Type B pancreatic cell (in vitro differentiated cells): Measurements from ENCODE around the gene EIF6. TPM values are rescaled to one million over a fixed set of nuclear protein-coding genes. Genes with fewer than 3 reads are reported as not detected.

Experiments used
- DNase-seq: peaks from one replicate; pipeline ENCODE4 v3.0.0; 2021; ENCODE audit warnings: mixed read lengths; ENCODE audit not compliant: unreplicated experiment; ENCODE audit errors: extremely low spot score
- H3K27ac Mint-ChIP-seq: 2 replicates; pipeline ENCODE4 v1.8.0; 2021; ENCODE audit warnings: mild to moderate bottlenecking, mixed read lengths
- H3K27me3 Mint-ChIP-seq: 2 replicates; pipeline ENCODE4 v1.8.0; 2021; ENCODE audit warnings: mixed read lengths
- H3K36me3 Mint-ChIP-seq: 2 replicates; pipeline ENCODE4 v1.8.0; 2021; ENCODE audit warnings: mixed read lengths
- H3K4me1 Mint-ChIP-seq: one replicate; pipeline ENCODE4 v1.8.0; 2021; ENCODE audit warnings: mixed read lengths; ENCODE audit not compliant: unreplicated experiment
- H3K4me3 Mint-ChIP-seq: 2 replicates; pipeline ENCODE4 v1.8.0; 2021; ENCODE audit warnings: mild to moderate bottlenecking, mixed read lengths
- H3K9me3 Mint-ChIP-seq: 2 replicates; pipeline ENCODE4 v1.8.0; 2021; ENCODE audit warnings: mixed read lengths
- CTCF ChIP-seq: fragments of 200-600 bp; sonication (generic); conservative IDR thresholded peaks from 2 replicates; pipeline ENCODE4 v1.5.0; 2021; ENCODE audit warnings: antibody characterized with exemption, mild to moderate bottlenecking
- total RNA-seq: library from RNA; stranded (reverse); gene quantifications from 2 replicates; pipeline ENCODE4 v1.2.1, GENCODE V29; 2021; ENCODE audit warnings: low replicate concordance

EIF6 gene
- total RNA-seq, 1 donor from 2014 or later: 124 TPM

- no peak for TF ChIP-seq CTCF
- Mint-ChIP-seq H3K36me3 (peaks cover 4% of the 10 kb centered on the region), H3K27ac (peak overlapping the region; percentile 99), H3K9me3 (no peaks in the 10 kb centered on the region), H3K27me3 (no peaks in the 10 kb centered on the region), H3K4me3 (peak overlapping the region; percentile 97), H3K4me1 (peaks cover 18% of the 10 kb centered on the region)
- no peak for DNase-seq
Observed at GRCh38 chr20:35286077-35286898, 1.7 kb upstream of the EIF6 start.

- Mint-ChIP-seq H3K4me1 (peaks cover 18% of the 10 kb centered on the region), H3K36me3 (peaks cover 4% of the 10 kb centered on the region), H3K4me3 (peak overlapping the region; percentile 97), H3K27ac (peak overlapping the region; percentile 99), H3K27me3 (no peaks in the 10 kb centered on the region), H3K9me3 (no peaks in the 10 kb centered on the region)
- no peak for TF ChIP-seq CTCF
- DNase-seq: no peak
Observed at GRCh38 chr20:35285806-35286076, 1.2 kb upstream of the EIF6 start.

- Mint-ChIP-seq H3K4me1 (peaks cover 18% of the 10 kb centered on the region), H3K4me3 (peak overlapping the region; percentile 97), H3K27me3 (no peaks in the 10 kb centered on the region), H3K27ac (peak overlapping the region; percentile 99), H3K36me3 (peaks cover 6% of the 10 kb centered on the region), H3K9me3 (no peaks in the 10 kb centered on the region)
- TF ChIP-seq CTCF: no peak
- DNase-seq: no peak
Observed at GRCh38 chr20:35284992-35285805, 627 bp upstream of the EIF6 start.

GRCh38 chr20:35283441-35284266 lies 918 bp downstream of the EIF6 start:
- Mint-ChIP-seq H3K4me3 (peak overlapping the region; percentile 97), H3K4me1 (peaks cover 18% of the 10 kb centered on the region), H3K9me3 (no peaks in the 10 kb centered on the region), H3K27me3 (no peaks in the 10 kb centered on the region), H3K36me3 (peaks cover 21% of the 10 kb centered on the region), H3K27ac (peak overlapping the region; percentile 99)
- no peak for TF ChIP-seq CTCF
- DNase-seq: no peak

GRCh38 chr20:35281506-35282101 lies 3.0 kb downstream of the EIF6 start:
- H3K9me3 Mint-ChIP-seq: no peaks in the 10 kb centered on the region
- H3K27ac Mint-ChIP-seq: peak overlapping the region; percentile 84
- TF ChIP-seq CTCF: no peak
- peaks cover 25% of the 10 kb centered on the region for H3K36me3 Mint-ChIP-seq
- no peak overlapping the region for H3K4me3 Mint-ChIP-seq
- peaks cover 18% of the 10 kb centered on the region for H3K4me1 Mint-ChIP-seq
- no peaks in the 10 kb centered on the region for H3K27me3 Mint-ChIP-seq
- no peak for DNase-seq
